Lower lobe of right lung (tissue), 2 donors: ENCODE results near the gene VPS8. TPM values are rescaled to one million over a fixed set of nuclear protein-coding genes. Genes with fewer than 3 reads are reported as not detected.
"Not testable (repeated sequence)": the region's sequence is repeated elsewhere in the genome, so short reads cannot be mapped to it uniquely, and the experiment has no call there.

Experiments
- ATAC-seq, 2 donors: fragments of 200-7000 bp; cut with Tn5 transposase; one replicate each; pipeline ENCODE4 v1.9.1; 2020 to 2022; ENCODE audit warnings: mild to moderate bottlenecking in 2 of 2, moderate library complexity in 2 of 2
- DNase-seq: peaks from one replicate; pipeline ENCODE4 v3.0.0-alpha.2; 2020
- H3K27ac ChIP-seq: fragments of 200-600 bp; one replicate; pipeline ENCODE4 v1.8.0; 2022
- H3K27me3 ChIP-seq: fragments of 200-600 bp; one replicate; pipeline ENCODE4 v1.8.0; 2022; ENCODE audit warnings: low read depth
- H3K36me3 ChIP-seq: fragments of 200-600 bp; one replicate; pipeline ENCODE4 v1.8.0; 2022; ENCODE audit warnings: mild to moderate bottlenecking
- H3K4me1 ChIP-seq: fragments of 200-600 bp; one replicate; pipeline ENCODE4 v1.8.0; 2022
- H3K4me3 ChIP-seq: fragments of 200-600 bp; one replicate; pipeline ENCODE4 v1.8.0; 2022; ENCODE audit warnings: mild to moderate bottlenecking
- H3K9me3 ChIP-seq: fragments of 200-600 bp; one replicate; pipeline ENCODE4 v1.8.0; 2022
- intact Hi-C: fragments of 100-400 bp; cut with DNase I; formaldehyde crosslinking; loops from one replicate; pipeline ENCODE4 v1.11.0; 2022
- total RNA-seq: library from RNA; stranded (reverse); fragmentation: NEBNext Ultra II Directional; extraction: Animal tissue kit (Norgen Biotek cat#: 25700); gene quantifications from one replicate; pipeline ENCODE4 v1.2.1, GENCODE V29; 2021
- TF ChIP-seq, protein P1 (sequence below): fragments of 200-600 bp; IDR thresholded peaks from one replicate; pipeline ENCODE4 v1.8.0; 2022; ENCODE audit warnings: antibody characterized with exemption, mild to moderate bottlenecking
- donor health status: DM: no; HTN: yes; CAD: no; lungs with severe emphysema.

The VPS8 gene
- total RNA-seq, 1 donor from 2014 or later = 84.7 TPM

DNA sequence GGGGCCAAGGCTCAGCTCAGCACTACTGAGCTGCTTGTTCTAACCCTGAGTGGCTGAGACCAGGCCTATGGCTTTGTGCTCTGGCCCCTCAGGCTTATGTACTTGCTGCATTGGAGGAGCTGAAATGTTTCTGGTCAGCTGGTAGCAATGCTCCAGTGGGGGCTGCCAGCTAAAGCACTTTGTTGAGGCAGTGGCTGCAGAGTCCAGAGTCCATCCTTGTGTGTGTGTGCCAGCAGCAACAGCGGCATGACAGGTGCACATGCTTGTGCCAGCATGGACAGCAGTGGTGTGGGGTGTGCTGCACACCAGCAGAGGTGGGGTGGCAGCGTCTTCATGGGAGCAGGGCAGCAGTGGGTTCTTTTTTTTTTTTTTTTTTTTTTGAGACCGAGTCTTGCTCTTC, 169.1 kb downstream of the VPS8 start:
- TF ChIP-seq, protein P1, sequence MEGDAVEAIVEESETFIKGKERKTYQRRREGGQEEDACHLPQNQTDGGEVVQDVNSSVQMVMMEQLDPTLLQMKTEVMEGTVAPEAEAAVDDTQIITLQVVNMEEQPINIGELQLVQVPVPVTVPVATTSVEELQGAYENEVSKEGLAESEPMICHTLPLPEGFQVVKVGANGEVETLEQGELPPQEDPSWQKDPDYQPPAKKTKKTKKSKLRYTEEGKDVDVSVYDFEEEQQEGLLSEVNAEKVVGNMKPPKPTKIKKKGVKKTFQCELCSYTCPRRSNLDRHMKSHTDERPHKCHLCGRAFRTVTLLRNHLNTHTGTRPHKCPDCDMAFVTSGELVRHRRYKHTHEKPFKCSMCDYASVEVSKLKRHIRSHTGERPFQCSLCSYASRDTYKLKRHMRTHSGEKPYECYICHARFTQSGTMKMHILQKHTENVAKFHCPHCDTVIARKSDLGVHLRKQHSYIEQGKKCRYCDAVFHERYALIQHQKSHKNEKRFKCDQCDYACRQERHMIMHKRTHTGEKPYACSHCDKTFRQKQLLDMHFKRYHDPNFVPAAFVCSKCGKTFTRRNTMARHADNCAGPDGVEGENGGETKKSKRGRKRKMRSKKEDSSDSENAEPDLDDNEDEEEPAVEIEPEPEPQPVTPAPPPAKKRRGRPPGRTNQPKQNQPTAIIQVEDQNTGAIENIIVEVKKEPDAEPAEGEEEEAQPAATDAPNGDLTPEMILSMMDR = no peak
- ATAC-seq (no peak), DNase-seq (no peak)
- Histone ChIP-seq H3K27ac (no peak overlapping the region), H3K4me3 (no peak overlapping the region), H3K4me1 (peaks cover 3% of the 10 kb centered on the region), H3K9me3 (no peaks in the 10 kb centered on the region), H3K27me3 (no peaks in the 10 kb centered on the region), H3K36me3 (peaks cover 7% of the 10 kb centered on the region)
- intact Hi-C loops = no loop called here

DNA sequence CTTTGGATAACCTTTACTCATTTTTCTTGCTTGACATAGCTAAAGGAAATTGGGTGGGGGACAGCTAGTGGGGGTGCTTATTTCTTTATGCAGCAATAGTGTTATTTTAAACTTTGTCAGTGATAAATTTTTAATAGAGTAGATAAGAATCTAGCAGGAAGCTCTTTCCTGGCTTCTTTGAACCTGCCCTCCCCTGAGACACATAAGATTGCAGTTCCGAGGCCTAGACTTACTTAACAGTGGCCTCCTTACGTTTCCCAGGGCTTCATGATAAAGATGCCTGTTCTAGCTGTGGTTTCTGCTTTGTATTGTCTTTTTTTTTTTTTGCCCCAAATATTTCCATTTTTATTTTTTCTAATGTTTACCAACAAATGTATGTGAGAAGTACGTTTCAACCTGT, 170.1 kb downstream of the VPS8 start:
- H3K4me3 ChIP-seq = no peak overlapping the region
- no peaks in the 10 kb centered on the region for H3K9me3 ChIP-seq
- H3K27ac ChIP-seq = no peak overlapping the region
- H3K36me3 ChIP-seq = peaks cover 17% of the 10 kb centered on the region
- DNase-seq = no peak
- peaks cover 3% of the 10 kb centered on the region for H3K4me1 ChIP-seq
- ATAC-seq = no peak
- intact Hi-C loops = no loop called here
- H3K27me3 ChIP-seq = no peaks in the 10 kb centered on the region
- TF ChIP-seq, protein P1 = no peak

DNA sequence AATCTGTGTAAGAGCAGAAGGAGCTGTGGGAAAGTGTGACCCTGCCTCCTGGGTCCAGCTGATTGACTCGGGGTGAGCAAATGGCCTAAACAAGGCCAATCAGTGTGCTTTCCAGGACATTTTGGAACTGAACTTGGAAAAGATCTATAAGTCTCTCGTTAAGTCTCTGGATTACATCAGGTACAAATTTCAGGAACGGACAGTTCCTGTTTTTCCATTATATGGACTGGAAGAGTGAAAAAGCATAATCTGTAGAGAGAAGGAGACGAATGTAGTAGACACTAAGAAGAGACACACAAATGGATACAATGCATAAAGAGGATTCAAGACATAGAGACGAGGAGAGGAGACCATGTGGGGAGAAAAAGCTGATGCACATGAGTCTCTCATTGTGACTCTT, 173.6 kb downstream of the VPS8 start:
- ATAC-seq (no peak), DNase-seq (no peak)
- H3K9me3 ChIP-seq = no peaks in the 10 kb centered on the region
- H3K4me1 ChIP-seq = peaks cover 3% of the 10 kb centered on the region
- no peak overlapping the region for H3K27ac ChIP-seq
- TF ChIP-seq, protein P1 = no peak
- no peaks in the 10 kb centered on the region for H3K27me3 ChIP-seq
- no peak overlapping the region for H3K4me3 ChIP-seq
- peaks cover 19% of the 10 kb centered on the region for H3K36me3 ChIP-seq
- intact Hi-C loops = no loop called here

DNA sequence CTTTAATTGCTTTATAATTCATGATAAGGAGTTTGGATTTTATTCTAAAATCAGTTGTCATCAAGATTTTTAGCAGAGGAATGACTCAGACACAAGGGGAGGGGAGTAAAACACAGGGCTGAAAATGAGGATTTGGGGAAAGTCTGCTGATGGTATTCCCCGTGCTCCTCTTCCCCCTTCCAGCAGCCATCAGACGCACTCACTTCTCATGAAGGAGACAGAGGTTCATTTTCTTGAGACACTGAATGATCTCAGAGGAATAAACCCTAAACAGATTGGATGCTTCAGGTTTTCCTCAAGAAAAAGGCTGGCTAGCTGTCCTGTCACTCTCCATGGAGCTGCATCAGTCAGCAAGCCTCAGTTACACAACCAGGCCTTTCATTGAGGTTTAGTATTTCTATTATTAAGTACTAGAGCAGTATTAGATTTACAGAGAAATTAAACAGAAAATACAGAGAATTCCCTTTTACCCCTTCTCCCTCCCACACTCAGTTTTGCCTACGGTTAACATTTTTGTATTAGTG, 174.5 kb downstream of the VPS8 start:
- H3K36me3 ChIP-seq = peaks cover 19% of the 10 kb centered on the region
- ATAC-seq (no peak), DNase-seq (no peak)
- TF ChIP-seq, protein P1 = no peak
- no peak overlapping the region for H3K4me3 ChIP-seq
- H3K4me1 ChIP-seq = peaks cover 3% of the 10 kb centered on the region
- H3K9me3 ChIP-seq = no peaks in the 10 kb centered on the region
- intact Hi-C loops = no loop called here
- no peaks in the 10 kb centered on the region for H3K27me3 ChIP-seq
- H3K27ac ChIP-seq = no peak overlapping the region

DNA sequence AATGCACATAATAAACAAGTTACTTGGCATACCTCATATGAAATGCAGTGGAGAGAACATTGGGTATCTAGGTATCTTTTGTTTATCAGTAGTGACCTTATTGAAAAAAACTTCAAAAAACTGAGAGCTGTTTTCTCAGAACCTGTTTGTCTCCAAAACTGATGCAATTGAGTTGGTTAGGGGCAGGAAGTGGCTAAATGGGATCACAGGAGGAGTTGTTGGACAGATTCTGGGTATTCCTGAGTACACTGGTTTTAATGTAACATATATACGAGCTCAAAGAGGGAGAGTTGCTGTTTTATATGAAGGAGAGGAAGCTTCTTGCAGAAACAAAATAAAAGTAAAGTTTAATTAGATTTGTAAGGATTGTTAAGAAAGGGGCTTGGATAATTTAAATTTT, 181.4 kb downstream of the VPS8 start:
- H3K36me3 ChIP-seq = peaks cover 38% of the 10 kb centered on the region

DNA sequence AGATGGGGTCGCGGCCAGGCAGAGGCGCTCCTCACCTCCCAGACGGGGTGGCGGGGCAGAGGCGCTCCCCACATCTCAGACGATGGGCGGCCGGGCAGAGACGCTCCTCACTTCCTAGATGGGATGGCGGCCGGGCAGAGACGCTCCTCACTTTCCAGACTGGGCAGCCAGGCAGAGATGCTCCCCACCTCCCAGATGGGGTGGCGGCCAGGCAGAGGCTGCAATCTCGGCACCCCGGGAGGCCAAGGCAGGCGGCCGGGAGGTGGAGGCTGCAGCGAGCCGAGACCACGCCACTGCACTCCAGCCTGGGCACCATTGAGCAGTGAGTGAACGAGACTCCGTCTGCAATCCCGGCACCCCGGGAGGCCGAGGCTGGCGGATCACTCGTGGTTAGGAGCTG, 191.9 kb downstream of the VPS8 start:
- H3K9me3 ChIP-seq, ATAC-seq, intact Hi-C loops, H3K27me3 ChIP-seq, H3K4me1 ChIP-seq, DNase-seq, H3K4me3 ChIP-seq, H3K27ac ChIP-seq: not testable (repeated sequence)
- H3K36me3 ChIP-seq = peaks cover 30% of the 10 kb centered on the region

More for the DNA sequence above, 181.4 kb downstream of the VPS8 start:
- no peaks in the 10 kb centered on the region for H3K27me3 ChIP-seq
- TF ChIP-seq, protein P1 = no peak
- no peak overlapping the region for H3K4me3 ChIP-seq
- H3K4me1 ChIP-seq = no peaks in the 10 kb centered on the region
- intact Hi-C loops = no loop called here
- H3K9me3 ChIP-seq = no peaks in the 10 kb centered on the region
- DNase-seq (no peak), ATAC-seq (no peak)
- H3K27ac ChIP-seq = no peak overlapping the region
